ENCODE measurements around the gene GRIA1. TPM values are rescaled to one million over a fixed set of nuclear protein-coding genes. Genes with fewer than 3 reads are reported as not detected.

GRIA1 gene
- polyA plus RNA-seq (2012; ENCODE audit: insufficient read length, low read depth), result not detected

- TF ChIP-seq TAF1 (IDR thresholded peaks at IDR 0.05; ENCODE audit: borderline replicate concordance, insufficient read depth, low read length) (no peak), POLR2AphosphoS5 (IDR thresholded peaks at IDR 0.05; ENCODE audit: low read depth, low read length) (no peak), FOXP2 (optimal IDR thresholded peaks at IDR 0.05; ENCODE audit: borderline replicate concordance, extremely low read depth, extremely low read length, insufficient read depth) (no peak), REST (IDR thresholded peaks at IDR 0.05; ENCODE audit: insufficient read depth in 1 of 2, low read depth in 2 of 2, low read length in 2 of 2) (no peak), SIN3A (IDR thresholded peaks at IDR 0.05; ENCODE audit: borderline replicate concordance, insufficient read depth, low read length) (no peak)
Measured at GRCh38 chr5:153490118-153491037, at the start of gene GRIA1. GRIA1 (plus strand) TSS chr5:153490670.

GRCh38 chr5:153445875-153446579 lies 44.4 kb upstream of the GRIA1 start:
- TF ChIP-seq TAF1 (IDR thresholded peaks at IDR 0.05; ENCODE audit: borderline replicate concordance, insufficient read depth, low read length) (no peak), POLR2AphosphoS5 (IDR thresholded peaks at IDR 0.05; ENCODE audit: low read depth, low read length) (no peak), FOXP2 (optimal IDR thresholded peaks at IDR 0.05; ENCODE audit: borderline replicate concordance, extremely low read depth, extremely low read length, insufficient read depth) (no peak), SIN3A (IDR thresholded peaks at IDR 0.05; ENCODE audit: borderline replicate concordance, insufficient read depth, low read length) (no peak), REST (IDR thresholded peaks at IDR 0.05; ENCODE audit: insufficient read depth in 1 of 2, low read depth in 2 of 2, low read length in 2 of 2) (no peak)

- TF ChIP-seq FOXP2 (optimal IDR thresholded peaks at IDR 0.05; ENCODE audit: borderline replicate concordance, extremely low read depth, extremely low read length, insufficient read depth) (no peak), SIN3A (IDR thresholded peaks at IDR 0.05; ENCODE audit: borderline replicate concordance, insufficient read depth, low read length) (no peak), REST (IDR thresholded peaks at IDR 0.05; ENCODE audit: insufficient read depth in 1 of 2, low read depth in 2 of 2, low read length in 2 of 2) (no peak), POLR2AphosphoS5 (IDR thresholded peaks at IDR 0.05; ENCODE audit: low read depth, low read length) (no peak), TAF1 (IDR thresholded peaks at IDR 0.05; ENCODE audit: borderline replicate concordance, insufficient read depth, low read length) (no peak)
Measured at GRCh38 chr5:153447534-153447933, 42.9 kb upstream of the GRIA1 start.

- TF ChIP-seq REST (IDR thresholded peaks at IDR 0.05; ENCODE audit: insufficient read depth in 1 of 2, low read depth in 2 of 2, low read length in 2 of 2) (no peak), TAF1 (IDR thresholded peaks at IDR 0.05; ENCODE audit: borderline replicate concordance, insufficient read depth, low read length) (no peak), POLR2AphosphoS5 (IDR thresholded peaks at IDR 0.05; ENCODE audit: low read depth, low read length) (no peak), SIN3A (IDR thresholded peaks at IDR 0.05; ENCODE audit: borderline replicate concordance, insufficient read depth, low read length) (no peak), FOXP2 (optimal IDR thresholded peaks at IDR 0.05; ENCODE audit: borderline replicate concordance, extremely low read depth, extremely low read length, insufficient read depth) (no peak)
Measured at GRCh38 chr5:153456354-153456753, 34.1 kb upstream of the GRIA1 start.

Measured in PFSK-1 (cell line).